Activated CD4-positive, alpha-beta T cell treated with anti-CD3 and anti-CD28 coated beads, Interleukin-2, Interleukin-4, amounts not matched to agents 100 ng/mL and 50 ng/mL, durations not matched to agents 16 hours and 8 hours (primary cell): Measurements from ENCODE around the gene ECT2.
A peak's percentile ranks its signal among the peaks of the same experiment; 100 is the strongest.
"Not testable (repeated sequence)": the region's sequence is repeated elsewhere in the genome, so short reads cannot be mapped to it uniquely, and the experiment has no call there.

Experiments
- DNase-seq: peaks from one replicate; pipeline ENCODE4 v3.0.0-alpha.2; 2020; ENCODE audit warnings: low spot score

Gene ECT2

GRCh38 chr3:172746475-172746874, 4.1 kb upstream of the ECT2 start:
- no peak for DNase-seq

DNA sequence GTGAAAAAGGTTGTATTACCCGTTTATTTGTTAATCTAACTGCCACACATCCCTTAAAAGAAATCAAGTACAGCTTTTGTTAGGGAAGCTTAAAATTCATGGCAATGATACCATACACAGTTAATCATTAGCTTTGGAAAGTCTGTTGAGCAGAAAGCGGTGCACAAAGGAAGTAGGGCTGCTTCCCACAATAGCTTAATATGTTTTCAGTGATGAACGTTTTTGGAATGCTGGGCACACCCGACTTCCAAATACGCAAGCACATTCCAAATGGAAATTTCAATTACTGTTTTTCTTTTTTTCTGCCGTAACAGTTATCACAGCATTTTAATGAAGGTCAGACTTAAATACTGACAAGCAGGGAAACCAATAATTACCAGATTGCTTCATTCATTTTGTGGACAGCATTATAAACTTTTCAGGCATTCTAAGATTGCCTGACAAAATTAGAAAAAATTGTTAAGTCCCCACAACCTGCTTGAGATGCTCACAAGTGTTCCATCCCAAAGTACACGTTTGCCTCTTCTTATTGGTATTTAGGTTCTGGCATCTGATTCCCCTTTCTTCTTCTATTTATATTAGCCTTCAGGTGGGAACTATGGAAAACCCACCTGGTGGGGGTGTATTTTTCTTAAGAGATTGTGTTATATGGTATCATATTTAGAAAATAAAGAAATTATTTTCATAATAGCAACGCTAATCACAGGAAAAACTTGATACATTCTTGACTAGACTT, 1.1 kb upstream of the ECT2 start:
- no peak for DNase-seq

- no peak for DNase-seq
Measured at GRCh38 chr3:172750069-172750367, 508 bp upstream of the ECT2 start.

GRCh38 chr3:172751175-172751704, 714 bp downstream of the ECT2 start:
- peak; percentile 29 for DNase-seq

DNA sequence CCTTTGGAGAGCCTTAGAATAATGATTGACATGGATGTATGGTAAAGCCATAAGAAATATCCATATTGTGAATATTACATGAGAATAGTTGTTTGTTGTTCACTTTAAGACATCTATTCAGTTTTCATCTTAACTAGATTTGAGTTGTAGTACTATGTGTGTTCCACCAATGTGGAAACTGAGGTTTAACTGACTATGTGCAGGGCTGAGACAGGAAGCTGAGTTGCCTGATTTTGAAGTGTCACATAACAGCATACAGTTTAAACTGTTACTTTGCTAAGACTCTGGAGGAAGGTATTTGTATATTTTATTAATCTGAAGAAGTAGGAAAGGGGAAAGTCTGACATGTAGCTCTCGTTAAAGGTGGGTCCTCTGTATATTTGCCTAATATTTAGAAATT, 2.1 kb downstream of the ECT2 start:
- peak; percentile 32 for DNase-seq

DNA sequence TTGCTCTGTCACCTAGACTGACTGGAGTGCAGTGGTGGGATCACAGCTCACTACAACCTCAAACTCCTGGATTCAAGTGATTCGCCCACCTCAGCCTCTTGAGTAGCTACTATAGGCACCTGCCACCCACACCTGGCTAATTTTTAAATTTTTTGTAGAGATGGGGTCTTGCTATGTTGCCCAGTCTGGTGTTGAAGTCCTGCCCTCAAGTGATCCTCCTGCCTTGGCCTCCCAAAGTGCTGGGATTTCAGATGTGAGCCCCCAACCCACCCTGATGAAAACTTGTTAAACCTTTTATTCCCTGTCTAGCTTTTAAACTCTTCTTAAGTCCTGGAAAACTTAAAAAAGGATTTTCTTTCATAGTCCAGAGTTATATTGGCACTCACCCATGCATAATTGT, 2.6 kb downstream of the ECT2 start:
- no peak for DNase-seq

- not testable (repeated sequence) for DNase-seq
Measured at GRCh38 chr3:172760416-172760815, 9.9 kb downstream of the ECT2 start.

DNA sequence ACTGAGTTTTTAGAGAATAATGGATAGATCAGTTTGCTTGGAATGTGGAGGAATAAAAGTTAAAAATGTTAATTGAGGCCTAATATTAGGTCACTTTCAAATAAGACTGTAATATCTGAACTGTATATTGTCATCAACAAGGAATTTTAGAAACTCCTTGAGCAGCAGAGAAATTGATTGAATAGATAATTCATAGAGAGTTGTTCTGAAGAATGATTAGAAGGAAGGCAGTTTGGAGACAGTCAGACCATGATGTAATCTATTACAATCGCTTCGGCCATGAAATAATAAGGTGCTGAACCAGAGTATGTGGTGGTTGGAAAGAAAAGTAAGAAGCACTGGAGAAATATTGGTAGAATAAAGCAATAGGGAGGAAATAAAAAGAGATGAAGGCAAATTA, 15.7 kb downstream of the ECT2 start:
- no peak for DNase-seq

DNA sequence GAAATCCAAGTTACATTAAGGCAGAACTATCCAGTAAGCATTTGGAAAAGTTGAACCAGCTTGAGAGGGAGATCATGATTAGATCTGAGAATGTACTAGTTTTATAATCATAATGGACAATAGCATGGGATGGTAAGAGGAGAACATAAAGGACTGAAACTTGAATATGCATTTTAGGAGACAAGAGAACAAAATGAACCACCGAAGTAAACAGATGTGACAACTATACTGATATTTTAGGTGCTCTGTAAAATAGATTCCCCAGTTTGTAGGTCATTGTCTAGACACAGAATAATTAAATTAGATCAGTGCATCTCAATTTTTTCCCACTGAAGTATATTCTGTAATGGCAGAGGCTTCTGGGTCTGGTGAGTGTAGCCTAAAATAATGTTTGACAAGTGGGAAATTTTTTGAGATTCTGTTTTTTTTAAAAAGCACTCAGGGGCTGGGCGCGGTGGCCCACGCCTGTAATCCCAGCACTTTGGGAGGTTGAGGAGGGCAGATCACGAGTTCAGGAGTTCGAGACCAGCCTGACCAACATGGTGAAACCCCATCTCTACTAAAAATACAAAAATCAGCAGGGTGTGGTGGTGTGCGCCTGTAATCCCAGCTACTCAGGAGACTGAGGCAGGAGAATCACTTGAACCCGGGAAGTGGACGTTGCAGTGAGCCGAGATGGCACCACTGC, 16.3 kb downstream of the ECT2 start:
- DNase-seq, result no peak

DNA sequence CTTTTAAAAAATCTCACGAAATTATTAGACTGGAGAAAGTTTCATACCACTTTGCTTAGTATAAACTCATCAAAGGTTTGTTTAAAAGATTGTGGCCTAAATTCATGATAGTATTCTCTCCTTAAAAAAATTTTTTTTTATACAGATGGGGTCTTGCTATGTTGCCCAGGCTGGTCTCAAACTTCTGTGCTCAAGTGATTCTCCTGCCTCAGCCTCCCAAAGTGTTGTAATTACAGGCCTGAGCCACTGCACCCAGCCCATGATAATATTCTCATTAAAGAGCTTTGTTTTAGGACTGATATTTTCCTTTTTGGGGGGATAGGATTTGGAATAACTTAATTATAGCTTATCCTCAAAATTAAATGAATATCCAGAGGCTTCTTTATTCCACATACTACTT, 19.9 kb downstream of the ECT2 start:
- DNase-seq, result no peak

DNA sequence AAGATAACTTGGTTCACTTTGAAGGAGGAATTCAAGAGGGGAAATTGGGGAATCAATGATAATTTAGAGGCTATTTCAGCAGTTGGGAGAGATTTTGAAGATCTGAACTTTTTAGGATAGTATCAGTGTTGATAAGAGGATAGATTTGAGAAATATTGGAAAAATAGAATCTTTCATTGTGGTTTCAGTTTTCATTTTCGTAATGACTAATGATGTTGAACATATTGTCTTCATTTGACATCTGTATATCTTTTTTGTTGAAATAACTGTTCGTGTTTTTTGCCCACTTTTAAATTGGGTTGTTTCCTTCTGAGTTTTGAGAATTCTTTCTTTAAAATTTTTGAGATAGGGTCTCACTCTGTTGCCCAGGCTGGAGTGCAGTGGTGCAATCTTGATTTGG, 21.1 kb downstream of the ECT2 start:
- DNase-seq, result peak; percentile 24

DNA sequence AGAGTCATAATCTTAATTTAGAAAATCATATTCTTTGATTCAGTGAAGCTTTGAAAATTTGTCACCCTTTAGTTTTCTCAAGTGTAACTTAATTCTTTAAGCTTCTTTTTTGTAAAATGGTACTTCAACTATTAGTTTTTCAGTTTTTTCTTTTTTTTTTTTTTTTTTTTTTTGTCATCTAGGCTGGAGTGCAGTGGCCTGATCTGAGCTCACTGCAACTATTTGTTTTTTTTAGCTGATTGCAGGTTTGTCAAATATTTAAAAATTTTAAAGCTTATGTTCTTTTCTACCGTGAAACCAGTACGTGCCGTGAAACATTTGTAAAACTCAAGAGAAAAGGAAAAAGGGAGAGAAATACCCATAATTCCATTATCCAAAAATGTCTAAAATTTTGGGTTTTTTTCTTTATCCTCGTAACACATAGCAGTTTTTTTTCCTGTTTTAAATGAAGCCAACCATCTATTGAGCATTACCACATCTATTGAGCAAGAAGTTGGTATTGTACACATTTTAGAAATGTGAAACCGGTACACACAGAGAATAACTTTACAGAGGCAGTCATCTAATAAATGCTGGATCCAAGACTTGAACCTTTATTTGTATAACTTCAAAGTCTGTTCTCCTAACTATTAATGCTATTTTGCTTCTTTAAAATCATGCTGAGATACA, 25.7 kb downstream of the ECT2 start:
- no peak for DNase-seq

GRCh38 chr3:172777901-172778300, 27.4 kb downstream of the ECT2 start:
- DNase-seq, result no peak

GRCh38 chr3:172782235-172782634, 31.7 kb downstream of the ECT2 start:
- DNase-seq, result no peak

GRCh38 chr3:172786036-172786435, 35.5 kb downstream of the ECT2 start:
- no peak for DNase-seq

- no peak for DNase-seq
Measured at GRCh38 chr3:172787019-172787418, 36.5 kb downstream of the ECT2 start.

- DNase-seq, result no peak
Measured at GRCh38 chr3:172787746-172788145, 37.2 kb downstream of the ECT2 start.

- no peak for DNase-seq
Measured at GRCh38 chr3:172799246-172799645, 48.7 kb downstream of the ECT2 start.

- DNase-seq, result no peak
Measured at GRCh38 chr3:172800156-172800555, 49.6 kb downstream of the ECT2 start.

GRCh38 chr3:172803489-172803888, 53.0 kb downstream of the ECT2 start:
- DNase-seq, result peak; percentile 14

- no peak for DNase-seq
Measured at GRCh38 chr3:172804323-172804722, 53.8 kb downstream of the ECT2 start.

GRCh38 chr3:172808969-172809546, 58.5 kb downstream of the ECT2 start:
- peak; percentile 14 for DNase-seq

GRCh38 chr3:172811099-172811498, 60.6 kb downstream of the ECT2 start:
- DNase-seq, result no peak
